Measurements from ENCODE around the gene SMARCAL1. TPM values are rescaled to one million over a fixed set of nuclear protein-coding genes. Genes with fewer than 3 reads are reported as not detected.

Gene SMARCAL1
- total and polyA plus RNA-seq, 4 donors = 3.4 to 9.3 (median 5.4) TPM

DNA sequence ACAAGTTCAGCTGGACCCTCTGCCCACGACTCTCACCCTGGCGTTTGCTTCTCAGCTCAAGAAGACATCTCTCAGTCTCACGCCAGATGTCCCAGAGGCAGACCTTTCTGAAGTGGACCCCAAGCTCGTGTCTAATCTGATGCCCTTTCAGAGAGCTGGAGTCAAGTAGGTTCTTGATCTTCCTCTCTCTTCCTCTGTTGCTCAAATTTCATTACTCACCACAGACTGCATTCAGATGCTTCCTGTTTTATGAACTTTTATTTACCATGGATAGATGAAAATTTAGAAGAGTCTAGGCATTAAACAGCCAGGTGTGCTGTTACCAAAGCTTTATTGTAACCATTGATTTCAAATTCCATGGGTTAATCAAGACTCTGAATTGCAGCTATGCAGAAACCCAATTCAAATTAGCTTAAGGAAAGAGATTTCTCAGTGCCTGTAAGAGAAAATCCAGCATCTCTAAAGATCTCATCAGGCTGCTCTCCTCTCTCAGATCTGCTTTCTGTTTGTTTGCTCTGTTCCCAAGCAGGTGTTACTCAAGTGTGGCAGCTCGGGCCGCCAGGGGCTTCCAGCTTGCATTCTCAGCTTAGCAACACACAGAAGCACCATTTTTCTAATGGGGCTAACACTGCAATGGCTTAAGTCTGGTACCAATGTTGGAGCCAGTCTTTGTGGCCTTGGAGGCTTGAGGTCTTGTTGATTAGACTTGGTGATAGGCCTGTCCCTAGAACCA is 16.5 kb downstream of the SMARCAL1 start:
- peaks cover 12 to 78% (median 52%) of the 10 kb centered on the region in 4 donors for H3K36me3 ChIP-seq (ENCODE audit: control insufficient read depth in 4 of 4, insufficient read depth in 3 of 4, low read depth in 1 of 4, low read length in 3 of 4)
- WGBS = 88% methylated on average over 6 of the region's 6 CpGs
- H3K4me3 ChIP-seq (ENCODE audit: low read depth in 1 of 3, low read length in 3 of 3) = no peak overlapping the region
- peaks cover 0 to 7% (median 6%) of the 10 kb centered on the region in 4 donors for H3K9me3 ChIP-seq (ENCODE audit: control insufficient read depth in 4 of 4, low read length in 3 of 4)
- no peak overlapping the region for H3K9ac ChIP-seq (ENCODE audit: low read depth in 1 of 2, low read length in 2 of 2)
- H3K27ac ChIP-seq (ENCODE audit: low read depth in 1 of 2, low read length in 2 of 2) = no peak overlapping the region
- no peak for DNase-seq (ENCODE audit: low spot score)
- no peak for TF ChIP-seq YY1 (IDR thresholded peaks at IDR 0.05)
- no peak for TF ChIP-seq ATF3 (IDR thresholded peaks at IDR 0.05)
- no peak for TF ChIP-seq HNF4A (conservative IDR thresholded peaks at IDR 0.05)
- TF ChIP-seq MAX (IDR thresholded peaks at IDR 0.05) = no peak
- TF ChIP-seq TAF1 (conservative IDR thresholded peaks at IDR 0.05) = no peak
- TF ChIP-seq GABPA (IDR thresholded peaks at IDR 0.05 in 1 of 2, conservative IDR thresholded peaks at IDR 0.05 in 1 of 2) = no peak
- no peak for TF ChIP-seq SP1 (IDR thresholded peaks at IDR 0.05)
- no peak for TF ChIP-seq RAD21 (IDR thresholded peaks at IDR 0.05)
- TF ChIP-seq, protein P1, sequence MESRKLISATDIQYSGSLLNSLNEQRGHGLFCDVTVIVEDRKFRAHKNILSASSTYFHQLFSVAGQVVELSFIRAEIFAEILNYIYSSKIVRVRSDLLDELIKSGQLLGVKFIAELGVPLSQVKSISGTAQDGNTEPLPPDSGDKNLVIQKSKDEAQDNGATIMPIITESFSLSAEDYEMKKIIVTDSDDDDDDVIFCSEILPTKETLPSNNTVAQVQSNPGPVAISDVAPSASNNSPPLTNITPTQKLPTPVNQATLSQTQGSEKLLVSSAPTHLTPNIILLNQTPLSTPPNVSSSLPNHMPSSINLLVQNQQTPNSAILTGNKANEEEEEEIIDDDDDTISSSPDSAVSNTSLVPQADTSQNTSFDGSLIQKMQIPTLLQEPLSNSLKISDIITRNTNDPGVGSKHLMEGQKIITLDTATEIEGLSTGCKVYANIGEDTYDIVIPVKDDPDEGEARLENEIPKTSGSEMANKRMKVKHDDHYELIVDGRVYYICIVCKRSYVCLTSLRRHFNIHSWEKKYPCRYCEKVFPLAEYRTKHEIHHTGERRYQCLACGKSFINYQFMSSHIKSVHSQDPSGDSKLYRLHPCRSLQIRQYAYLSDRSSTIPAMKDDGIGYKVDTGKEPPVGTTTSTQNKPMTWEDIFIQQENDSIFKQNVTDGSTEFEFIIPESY (IDR thresholded peaks at IDR 0.05) = no peak
- no peak for TF ChIP-seq FOXA1 (IDR thresholded peaks at IDR 0.05)
- no peak for TF ChIP-seq NR2F2 (IDR thresholded peaks at IDR 0.05)
- no peak for TF ChIP-seq JUND (IDR thresholded peaks at IDR 0.05)
- no peak for TF ChIP-seq HNF4G (IDR thresholded peaks at IDR 0.05)
- TF ChIP-seq REST (IDR thresholded peaks at IDR 0.05) = no peak
- no peak for TF ChIP-seq CTCF (IDR thresholded peaks at IDR 0.05; ENCODE audit: low read depth, low read length, missing input control)
- H3K4me1 ChIP-seq (ENCODE audit: control insufficient read depth in 4 of 4, insufficient read depth in 4 of 4, low read length in 3 of 4) = no peaks in the 10 kb centered on the region
- no peaks in the 10 kb centered on the region for H3K27me3 ChIP-seq (ENCODE audit: control insufficient read depth in 4 of 4, insufficient read depth in 4 of 4, low read length in 3 of 4)

All from liver (tissue), 9 donors.